GM19467 (cell line): ENCODE results near the gene BRD7.
A peak's percentile ranks its signal among the peaks of the same experiment; 100 is the strongest.

Experiments
- ATAC-seq: cut with Tn5 transposase; IDR thresholded peaks from one replicate; pipeline ENCODE4 v1.9.1; 2021; ENCODE audit warnings: mild to moderate bottlenecking, moderate library complexity; ENCODE audit not compliant: unreplicated experiment

The BRD7 gene

GRCh38 chr16:50292566-50292948 lies 76.2 kb downstream of the BRD7 start:
- ATAC-seq, result no peak

- no peak for ATAC-seq
Measured at GRCh38 chr16:50291719-50292565, 76.8 kb downstream of the BRD7 start.

- ATAC-seq, result no peak
Measured at GRCh38 chr16:50290856-50291255, 77.9 kb downstream of the BRD7 start.

GRCh38 chr16:50289950-50290764 lies 78.6 kb downstream of the BRD7 start:
- ATAC-seq, result no peak

GRCh38 chr16:50288920-50289319 lies 79.9 kb downstream of the BRD7 start:
- ATAC-seq, result no peak

- ATAC-seq, result no peak
Measured at GRCh38 chr16:50288026-50288425, 80.8 kb downstream of the BRD7 start.

- ATAC-seq, result no peak
Measured at GRCh38 chr16:50286681-50287080, 82.1 kb downstream of the BRD7 start.

- ATAC-seq, result no peak
Measured at GRCh38 chr16:50285406-50286003, 83.3 kb downstream of the BRD7 start.

- ATAC-seq, result no peak
Measured at GRCh38 chr16:50284131-50284911, 84.5 kb downstream of the BRD7 start.

GRCh38 chr16:50282955-50283631 lies 85.7 kb downstream of the BRD7 start:
- no peak for ATAC-seq

GRCh38 chr16:50282010-50282538 lies 86.7 kb downstream of the BRD7 start:
- peak; percentile 94 for ATAC-seq

GRCh38 chr16:50281391-50282009 lies 87.3 kb downstream of the BRD7 start:
- no peak for ATAC-seq

GRCh38 chr16:50280932-50281331 lies 87.9 kb downstream of the BRD7 start:
- no peak for ATAC-seq

GRCh38 chr16:50279504-50279865 lies 89.3 kb downstream of the BRD7 start:
- ATAC-seq, result no peak

GRCh38 chr16:50278251-50278650 lies 90.5 kb downstream of the BRD7 start:
- ATAC-seq, result no peak

GRCh38 chr16:50276801-50277555 lies 91.8 kb downstream of the BRD7 start:
- no peak for ATAC-seq

GRCh38 chr16:50276326-50276640 lies 92.5 kb downstream of the BRD7 start:
- no peak for ATAC-seq

- no peak for ATAC-seq
Measured at GRCh38 chr16:50275428-50276325, 93.1 kb downstream of the BRD7 start.
